HuH-7 (cell line): ENCODE results near the gene AP4E1.
A peak's percentile ranks its signal among the peaks of the same experiment; 100 is the strongest.
"Not testable (repeated sequence)": the region's sequence is repeated elsewhere in the genome, so short reads cannot be mapped to it uniquely, and the experiment has no call there.

ENCODE experiments used
- DNase-seq: peaks from one replicate; pipeline ENCODE4 v3.0.0; 2011; ENCODE audit warnings: low spot score

Gene AP4E1

DNA sequence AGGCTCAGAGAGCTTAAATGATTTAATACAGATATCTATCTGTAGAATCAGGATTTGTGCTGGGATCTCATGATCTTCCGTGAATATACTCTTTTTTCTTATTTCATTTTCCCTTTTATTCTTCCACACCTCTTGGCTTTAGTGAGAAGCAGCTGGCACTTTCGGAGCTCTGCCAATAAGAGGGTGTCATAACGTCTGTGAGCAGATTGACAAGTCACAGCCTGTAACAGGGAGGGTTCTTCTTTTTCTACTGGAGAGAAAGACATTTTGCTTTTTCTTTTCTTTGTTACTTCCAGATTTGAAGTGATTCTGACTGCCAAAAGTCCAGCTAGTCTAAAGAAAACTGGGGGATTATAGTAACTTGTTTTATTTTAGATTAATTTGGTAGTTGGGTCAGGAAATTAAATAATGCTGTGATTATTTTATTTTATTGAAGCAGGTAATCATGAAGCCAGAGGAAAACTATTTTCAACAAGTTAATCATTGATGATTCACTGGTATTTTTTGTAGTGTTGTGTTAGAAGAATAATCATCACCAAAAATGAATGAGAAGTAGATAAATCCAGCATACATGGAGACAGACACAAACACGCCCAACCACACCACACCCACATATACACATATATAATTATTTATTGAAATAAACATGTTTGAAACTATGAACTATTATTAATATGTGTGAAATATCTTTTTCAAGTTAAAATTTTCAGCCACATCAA is 116.4 kb downstream of the AP4E1 start:
- DNase-seq, result no peak

DNA sequence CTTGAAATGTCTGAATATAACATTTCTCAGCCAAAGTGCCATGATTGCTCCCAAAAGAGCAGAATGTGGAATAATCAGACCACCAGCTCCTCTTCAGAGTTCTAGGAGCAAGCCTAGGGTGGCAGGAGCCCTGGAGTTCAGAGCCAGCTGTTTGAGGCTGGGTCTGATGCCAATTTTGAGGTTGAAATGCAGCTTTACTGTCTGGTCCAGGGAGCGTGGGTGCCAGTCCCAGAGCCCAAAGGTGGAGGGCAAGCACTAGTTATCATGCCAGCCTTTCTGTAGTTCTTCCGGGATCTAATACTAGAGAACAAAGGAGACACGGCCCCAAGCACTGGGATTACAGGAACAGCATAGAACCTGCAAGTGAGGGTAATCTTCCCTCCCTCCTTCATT is 117.0 kb downstream of the AP4E1 start:
- DNase-seq, result no peak

DNA sequence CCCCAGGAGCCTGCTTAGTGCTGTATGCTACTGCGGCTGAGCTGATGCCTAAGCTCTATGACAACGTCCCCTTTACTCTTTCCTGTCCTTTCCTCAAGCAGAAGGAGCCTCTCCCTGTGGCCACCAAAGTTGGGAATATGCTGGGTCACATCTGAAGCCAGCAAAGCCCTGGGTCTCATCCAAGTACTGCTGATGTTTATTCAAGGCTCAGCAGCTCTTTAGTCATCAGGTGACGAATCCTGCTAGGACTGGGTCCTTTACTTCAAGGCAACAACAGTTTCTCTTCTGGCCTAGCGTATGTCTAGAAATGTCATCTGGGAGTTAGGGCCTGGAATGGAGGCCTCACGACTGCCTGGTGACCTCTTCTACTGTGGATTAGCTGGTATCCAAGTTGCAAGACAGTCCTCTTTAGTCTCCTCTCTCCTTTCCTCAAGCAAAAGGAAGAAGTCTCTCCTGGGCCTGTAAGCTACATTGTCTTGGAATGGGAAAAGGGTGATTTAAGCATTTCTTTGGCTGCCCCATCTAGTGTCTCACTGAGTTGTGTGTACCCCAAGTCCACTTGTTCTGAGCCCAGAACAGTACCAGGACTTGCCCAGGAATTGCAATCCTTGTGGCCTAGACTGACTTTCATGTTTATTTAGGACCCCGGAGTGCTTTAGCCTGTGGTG is 122.3 kb downstream of the AP4E1 start:
- no peak for DNase-seq

DNA sequence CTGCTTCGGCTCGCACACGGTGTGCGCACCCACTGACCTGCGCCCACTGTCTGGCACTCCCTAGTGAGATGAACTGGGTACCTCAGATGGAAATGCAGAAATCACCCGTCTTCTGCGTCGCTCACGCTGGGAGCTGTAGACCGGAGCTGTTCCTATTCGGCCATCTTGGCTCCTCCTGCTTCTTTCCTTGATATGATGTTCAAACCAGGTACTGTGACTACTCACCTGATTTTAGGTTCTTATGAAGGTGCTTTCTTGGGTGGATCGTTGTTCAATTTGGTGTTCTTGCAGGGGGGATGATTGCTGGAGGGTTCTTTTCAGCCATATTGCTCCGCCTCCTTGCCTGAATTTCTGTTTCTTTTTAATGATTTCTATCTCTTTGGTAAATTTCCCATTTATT is 129.0 kb downstream of the AP4E1 start:
- not testable (repeated sequence) for DNase-seq

DNA sequence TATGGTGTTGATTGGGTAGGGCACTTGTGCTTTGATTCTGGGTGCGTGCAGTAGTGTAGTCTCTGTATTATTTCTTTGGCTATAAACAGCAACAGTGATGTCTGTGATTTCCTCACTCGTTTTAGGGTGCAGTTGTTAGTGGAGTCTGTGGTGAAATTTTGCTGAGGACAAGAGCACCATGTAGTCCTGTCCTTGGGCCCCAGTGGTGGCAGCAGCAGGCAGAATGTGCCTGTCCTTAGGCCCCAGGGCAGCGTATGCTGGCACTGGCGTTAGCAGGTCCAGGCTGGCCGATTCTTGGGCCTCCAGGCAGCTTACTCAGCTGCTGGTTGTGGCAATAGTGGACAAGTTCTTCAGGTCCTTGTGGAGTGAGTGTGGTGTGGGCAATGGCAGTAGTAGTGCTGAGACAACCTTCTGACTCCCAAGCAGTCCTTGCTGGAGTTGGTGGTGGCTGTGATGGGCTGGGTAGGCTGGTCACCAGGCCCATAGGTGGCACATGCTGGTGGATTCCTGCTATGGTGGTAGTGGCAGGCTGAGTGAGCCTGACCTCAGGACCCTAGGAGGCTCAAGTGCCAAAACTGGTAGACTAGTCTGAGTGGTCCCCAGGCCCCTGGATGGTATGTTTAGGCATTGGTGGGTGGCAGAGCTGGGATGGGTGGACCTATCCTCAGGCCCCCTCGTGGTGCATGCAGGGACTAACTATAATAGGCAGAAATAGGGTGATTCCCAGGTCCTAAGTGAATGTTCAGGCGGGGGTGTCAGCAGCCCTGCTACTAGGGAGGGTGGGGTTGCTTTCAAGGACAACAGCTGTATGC is 129.9 kb downstream of the AP4E1 start:
- DNase-seq, result no peak

DNA sequence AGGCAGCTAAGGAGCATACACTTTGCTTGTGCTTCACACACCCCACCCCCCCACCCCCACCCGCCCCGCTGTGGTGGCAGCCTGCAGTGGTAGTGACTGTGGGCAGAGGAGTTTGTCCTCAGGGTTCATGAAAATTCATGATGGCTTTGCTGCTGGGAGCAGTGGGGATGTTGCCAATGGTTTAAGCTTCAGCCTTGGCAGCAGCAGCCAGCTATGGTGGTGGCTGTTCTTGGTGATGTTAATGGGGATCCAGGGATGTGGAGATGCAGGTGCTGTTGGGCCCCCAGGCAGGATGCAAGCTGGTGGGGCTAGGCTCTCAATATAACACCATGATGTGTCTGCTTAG is 130.5 kb downstream of the AP4E1 start:
- DNase-seq, result no peak

DNA sequence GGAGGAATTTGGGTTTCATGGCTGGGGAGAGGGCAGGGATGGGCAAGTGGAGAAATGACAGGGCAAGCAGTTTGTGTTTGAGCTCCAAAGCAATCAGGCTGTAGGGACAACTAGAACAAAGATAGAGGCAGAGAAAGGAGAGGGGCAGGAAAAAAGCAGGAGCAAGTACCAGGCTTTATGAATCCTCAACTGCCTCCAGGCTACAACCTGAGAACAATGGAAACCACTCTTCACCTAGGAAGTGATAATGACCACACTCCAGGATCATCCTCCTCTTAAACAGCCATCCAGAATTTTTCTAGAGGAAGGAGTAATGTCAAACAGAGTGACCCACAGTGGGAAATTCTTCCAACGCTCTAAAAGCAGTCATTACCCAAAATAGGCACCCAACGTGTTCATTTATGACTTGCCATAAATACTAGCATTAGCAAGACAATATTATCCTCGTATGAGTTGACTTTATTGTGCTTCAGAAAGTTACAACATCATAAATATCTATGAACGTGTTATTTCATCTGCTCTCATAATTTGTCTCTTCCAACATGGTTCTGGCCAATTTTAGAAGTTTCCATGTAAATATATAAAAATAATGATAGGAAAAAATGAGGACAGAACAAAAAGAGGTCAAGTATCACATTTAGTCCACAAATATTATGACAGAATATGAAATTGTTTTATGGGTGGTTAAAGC is 135.7 kb downstream of the AP4E1 start:
- no peak for DNase-seq

DNA sequence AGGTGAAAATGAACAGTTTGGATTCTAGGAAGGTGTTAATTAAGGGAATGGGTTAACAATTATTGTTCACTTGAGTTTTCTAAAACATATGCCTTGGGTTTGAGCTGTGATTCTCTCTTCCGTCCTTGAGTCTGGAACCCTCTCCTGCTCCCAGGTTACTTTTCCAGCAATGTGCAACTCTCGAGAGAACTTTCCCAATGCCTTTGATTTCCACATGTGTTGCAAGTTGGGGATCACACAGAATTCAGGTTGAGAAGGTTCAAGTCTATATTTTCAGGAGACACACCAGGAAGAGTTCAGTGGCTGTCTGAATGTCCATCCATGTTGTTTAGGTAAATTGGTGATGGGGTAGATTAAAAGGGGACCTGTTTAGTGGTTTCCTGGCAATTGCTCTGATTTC is 137.5 kb downstream of the AP4E1 start:
- no peak for DNase-seq

DNA sequence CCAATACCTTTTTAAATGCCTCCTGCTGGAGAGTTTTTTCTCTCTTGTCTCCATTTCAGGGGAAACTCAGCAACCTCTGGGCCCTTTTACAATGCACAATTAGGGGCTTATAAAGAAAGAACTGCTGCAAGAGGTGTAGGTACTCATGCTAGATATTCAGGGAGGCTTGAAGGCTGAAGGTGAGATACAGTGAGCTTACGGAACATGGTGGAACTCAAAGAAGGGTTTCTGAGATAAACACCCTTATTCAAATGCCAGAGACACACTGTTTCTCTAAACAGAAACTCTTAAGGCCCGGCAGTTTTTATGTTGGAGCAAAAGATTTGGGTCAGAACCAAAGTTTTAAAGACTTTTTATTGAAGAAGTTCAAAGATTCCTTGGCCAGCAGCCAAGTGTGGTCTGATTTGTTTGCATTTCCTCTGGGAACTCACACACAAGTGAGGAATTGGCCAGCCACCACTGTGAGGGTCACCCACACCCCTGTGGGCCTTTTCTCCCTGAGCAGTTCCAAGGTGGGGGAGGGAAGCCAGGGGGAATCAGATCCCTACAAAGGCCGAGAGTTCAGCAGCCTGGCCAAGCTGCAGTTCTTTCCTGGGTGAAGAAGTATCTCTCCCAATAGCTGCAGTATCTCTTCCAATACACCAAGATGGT is 138.4 kb downstream of the AP4E1 start:
- peak; percentile 18 for DNase-seq

DNA sequence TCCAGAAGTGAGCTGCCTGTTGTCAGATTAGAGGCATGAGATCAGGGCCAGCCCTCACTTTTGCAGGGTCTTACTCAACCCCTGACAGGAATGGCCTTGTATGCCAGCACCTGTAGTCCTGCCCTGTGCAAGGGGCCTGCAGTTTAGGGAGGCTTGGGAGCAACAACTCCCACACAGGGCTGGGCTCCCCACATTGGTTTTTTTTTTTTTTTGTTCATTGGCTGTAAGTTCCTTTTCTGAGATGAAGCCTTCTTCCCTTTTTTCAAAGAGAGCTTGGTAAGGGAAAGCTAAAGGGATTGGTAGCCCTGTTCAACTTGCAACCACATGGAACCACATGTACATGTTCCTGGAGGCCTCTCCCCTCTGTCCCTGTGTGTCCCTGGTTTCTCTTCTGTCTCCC is 139.8 kb downstream of the AP4E1 start:
- no peak for DNase-seq

DNA sequence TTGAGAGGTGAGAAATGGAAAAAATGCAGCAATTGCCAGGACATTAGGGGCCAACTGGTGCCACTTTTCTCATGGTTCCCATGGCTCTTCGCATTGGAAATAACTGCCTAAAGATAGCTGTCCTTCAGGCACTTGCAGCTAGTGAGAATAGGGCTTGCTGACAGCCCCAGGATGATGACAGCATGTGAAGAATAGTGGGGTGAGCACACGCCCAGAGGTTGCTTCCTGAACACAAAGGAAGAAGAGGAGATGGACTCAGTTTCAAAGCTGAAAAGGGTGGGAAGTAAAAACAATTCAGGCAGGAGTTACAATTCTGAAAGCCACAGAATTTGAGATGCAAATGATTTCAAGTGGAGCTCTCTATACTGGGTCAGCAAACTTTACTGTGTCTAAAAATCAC is 140.6 kb downstream of the AP4E1 start:
- DNase-seq, result no peak

DNA sequence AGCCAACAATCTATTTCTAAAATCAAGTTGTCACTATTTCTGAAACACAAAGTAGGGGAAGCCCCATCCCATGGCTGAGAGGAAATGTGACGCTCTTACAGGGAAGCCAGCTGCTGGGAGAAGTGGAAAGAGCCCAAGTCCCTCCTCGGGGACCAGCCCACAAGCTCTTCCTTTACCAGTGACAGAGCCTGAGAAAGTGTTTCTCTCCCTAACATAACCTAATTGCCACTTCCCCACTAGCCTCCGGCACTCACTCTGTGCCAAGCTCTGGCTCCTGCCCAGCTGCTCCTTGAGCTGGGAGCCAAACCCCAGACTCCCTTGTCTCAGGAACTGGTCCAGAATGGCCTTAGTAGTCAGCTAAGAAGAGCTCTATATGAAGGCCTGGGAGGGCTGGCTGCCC is 143.3 kb downstream of the AP4E1 start:
- DNase-seq, result no peak

DNA sequence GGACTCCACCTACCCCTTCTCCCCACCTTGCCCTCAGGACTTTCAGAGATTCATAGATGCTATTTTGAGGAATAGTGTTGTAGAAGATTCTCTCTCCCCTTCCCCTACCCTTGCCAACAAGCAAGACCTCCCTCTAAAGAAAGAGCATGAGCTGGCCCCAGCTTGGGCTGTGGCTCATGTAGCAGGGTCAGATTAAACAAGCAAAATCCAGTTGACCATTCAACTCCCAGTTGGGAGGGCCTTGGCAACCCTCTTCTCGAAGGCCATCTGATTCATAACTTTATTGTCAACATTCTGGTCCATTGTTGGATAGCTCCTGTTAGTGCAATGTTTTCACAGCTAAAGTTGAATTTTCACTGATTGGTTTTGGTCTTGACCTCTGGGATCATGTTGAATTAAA is 145.1 kb downstream of the AP4E1 start:
- no peak for DNase-seq

DNA sequence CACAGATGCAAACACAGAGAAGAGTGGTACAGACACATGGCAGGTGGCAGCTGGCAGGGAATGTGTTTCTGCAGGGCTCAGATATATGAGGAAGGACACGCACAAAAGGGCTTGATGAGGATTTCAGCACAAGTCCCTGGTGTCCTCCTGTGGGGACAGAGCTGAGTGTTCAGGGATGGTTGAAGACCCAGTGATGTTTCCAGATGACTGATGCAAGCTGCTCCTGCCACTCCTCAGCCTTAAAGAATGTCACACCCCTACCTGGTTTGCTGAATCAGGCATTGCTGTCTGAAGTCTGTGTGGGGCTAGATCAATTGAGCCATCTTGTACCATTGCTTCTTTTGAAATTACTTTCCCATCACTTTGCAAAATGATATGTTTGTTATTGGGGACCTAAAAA is 146.1 kb downstream of the AP4E1 start:
- DNase-seq, result no peak
